Fibroblast of pulmonary artery (primary cell): ENCODE measurements around the gene GSTT4.
"Not testable (repeated sequence)": the region's sequence is repeated elsewhere in the genome, so short reads cannot be mapped to it uniquely, and the experiment has no call there.

ENCODE experiments used
- DNase-seq: peaks from one replicate; pipeline ENCODE4 v3.0.0-alpha.2; 2010; ENCODE audit warnings: low read depth
- H3K4me3 ChIP-seq: replicated peaks from 2 replicates; pipeline ENCODE4 v1.5.1; 2011; ENCODE audit warnings: low read depth, mild to moderate bottlenecking, control low read depth, low read length, moderate library complexity
- TF ChIP-seq, protein P1 (sequence below): IDR thresholded peaks from 2 replicates; pipeline ENCODE4 v1.5.1; 2011; ENCODE audit warnings: mild to moderate bottlenecking, control low read depth, low read length, inconsistent platforms; ENCODE audit errors: missing control alignments

The GSTT4 gene

DNA sequence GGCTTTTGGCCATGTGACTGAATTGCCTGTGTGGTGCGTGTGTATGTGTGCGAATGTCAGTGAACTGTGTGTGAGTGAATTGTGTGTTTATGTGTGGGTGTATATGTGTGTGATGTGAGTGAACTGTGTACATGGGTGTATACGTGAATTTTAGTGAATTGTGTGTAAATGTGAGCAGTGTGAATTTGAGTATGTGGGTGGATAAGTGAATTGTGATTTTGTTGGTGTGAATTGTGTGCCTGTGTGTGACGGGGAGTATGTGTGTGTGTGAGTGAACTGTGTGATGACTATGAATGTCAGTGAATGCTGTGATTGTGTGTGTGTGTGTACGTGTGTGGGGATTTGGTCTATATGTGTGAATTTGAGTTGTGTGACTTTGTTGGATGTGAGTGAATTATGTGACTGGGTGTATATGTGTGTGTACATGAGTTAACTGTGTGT is 35.0 kb downstream of the GSTT4 start:
- DNase-seq = no peak
- H3K4me3 ChIP-seq = no peak overlapping the region
- TF ChIP-seq, protein P1, sequence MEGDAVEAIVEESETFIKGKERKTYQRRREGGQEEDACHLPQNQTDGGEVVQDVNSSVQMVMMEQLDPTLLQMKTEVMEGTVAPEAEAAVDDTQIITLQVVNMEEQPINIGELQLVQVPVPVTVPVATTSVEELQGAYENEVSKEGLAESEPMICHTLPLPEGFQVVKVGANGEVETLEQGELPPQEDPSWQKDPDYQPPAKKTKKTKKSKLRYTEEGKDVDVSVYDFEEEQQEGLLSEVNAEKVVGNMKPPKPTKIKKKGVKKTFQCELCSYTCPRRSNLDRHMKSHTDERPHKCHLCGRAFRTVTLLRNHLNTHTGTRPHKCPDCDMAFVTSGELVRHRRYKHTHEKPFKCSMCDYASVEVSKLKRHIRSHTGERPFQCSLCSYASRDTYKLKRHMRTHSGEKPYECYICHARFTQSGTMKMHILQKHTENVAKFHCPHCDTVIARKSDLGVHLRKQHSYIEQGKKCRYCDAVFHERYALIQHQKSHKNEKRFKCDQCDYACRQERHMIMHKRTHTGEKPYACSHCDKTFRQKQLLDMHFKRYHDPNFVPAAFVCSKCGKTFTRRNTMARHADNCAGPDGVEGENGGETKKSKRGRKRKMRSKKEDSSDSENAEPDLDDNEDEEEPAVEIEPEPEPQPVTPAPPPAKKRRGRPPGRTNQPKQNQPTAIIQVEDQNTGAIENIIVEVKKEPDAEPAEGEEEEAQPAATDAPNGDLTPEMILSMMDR = no peak

DNA sequence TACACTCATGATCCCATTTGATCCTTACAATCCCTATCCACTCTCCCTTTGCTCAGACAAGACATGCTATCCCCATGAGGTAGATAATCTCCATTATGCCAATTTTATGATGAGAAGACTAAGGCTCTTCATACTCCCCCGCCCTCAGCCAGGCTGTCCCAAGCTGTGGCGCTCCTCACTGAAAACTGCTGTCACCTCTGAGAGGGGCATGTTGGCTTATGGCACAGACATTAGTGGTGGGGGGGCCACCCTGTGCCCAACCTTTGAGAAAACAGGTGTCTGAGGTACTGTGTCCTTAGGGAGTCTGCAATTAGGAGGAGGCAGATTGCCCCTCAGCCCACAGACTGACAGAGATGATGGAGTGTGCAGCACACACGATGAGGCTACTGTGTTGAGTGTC is 36.2 kb downstream of the GSTT4 start:
- no peak for DNase-seq
- TF ChIP-seq, protein P1 = no peak

GRCh38 chr22:23966568-23966967 is 38.7 kb downstream of the GSTT4 start, which contains the start of gene DDTL:
Gene DDTL, plus strand, starts transcription at chr22:23966888. Its CDS starts 27 bp downstream, at chr22:23966915.
- DNase-seq, H3K4me3 ChIP-seq: not testable (repeated sequence)

More for the DNA sequence above, 36.2 kb downstream of the GSTT4 start:
- H3K4me3 ChIP-seq = no peak overlapping the region

DNA sequence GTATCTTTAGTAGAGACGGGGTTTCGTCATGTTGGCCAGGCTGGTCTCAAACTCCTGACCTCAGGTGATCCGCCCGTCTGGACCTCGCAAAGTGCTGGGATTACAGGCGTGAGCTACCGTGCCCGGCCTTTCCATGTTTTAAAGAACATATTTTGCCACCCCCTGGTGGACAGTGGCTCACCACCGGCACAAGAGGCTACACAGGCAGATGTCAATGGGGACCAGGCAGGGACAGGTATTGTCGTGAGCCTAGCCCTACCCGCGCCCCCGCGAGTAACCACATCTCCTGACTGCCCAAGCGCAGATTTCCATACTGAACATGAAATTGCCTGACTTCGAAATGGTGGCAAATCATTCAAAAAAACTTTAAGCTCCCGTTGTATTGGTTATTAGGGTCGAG is 39.2 kb downstream of the GSTT4 start:
- DNase-seq, H3K4me3 ChIP-seq: not testable (repeated sequence)

DNA sequence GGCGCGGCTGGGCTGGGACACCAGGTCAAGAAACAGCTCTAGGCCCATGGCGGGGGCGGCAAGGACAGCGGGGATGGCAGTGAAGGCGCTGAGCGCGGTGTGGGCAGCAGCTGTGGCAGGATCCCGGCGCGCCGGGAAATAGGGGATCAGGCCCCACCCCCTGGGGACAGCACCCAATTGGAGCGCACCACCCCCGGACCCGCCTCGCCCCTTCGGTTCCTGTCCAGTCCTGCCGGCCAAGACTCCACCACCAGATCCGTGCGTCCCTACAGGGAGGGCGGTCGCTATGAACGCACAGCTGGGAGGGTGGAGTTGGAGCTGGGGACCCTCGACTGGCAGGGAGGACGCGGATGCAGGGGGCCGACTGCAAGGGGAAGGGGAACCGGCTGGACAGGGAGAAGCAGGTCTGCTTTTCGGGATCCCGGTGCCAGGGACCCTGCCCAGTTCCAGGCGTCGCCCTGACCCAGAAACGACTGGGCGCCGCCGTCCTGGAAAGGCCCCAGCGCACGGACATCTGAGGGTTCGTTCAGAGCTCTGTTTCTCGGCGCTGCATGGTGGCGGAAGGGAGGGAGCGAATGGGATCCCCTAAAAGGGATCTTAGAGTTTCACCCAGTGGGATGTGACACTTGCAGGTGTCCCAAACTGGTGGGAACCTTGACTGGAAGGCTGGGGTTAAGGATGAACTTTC is 44.0 kb downstream of the GSTT4 start, which contains the start of gene GSTT2B:
GSTT2B (minus strand) TSS at position 112 of the 688 bp plus-strand sequence; CDS start at position 48, 64 bp downstream.
- H3K4me3 ChIP-seq = peak within 1 kb of the TSS; percentile 33
- not testable (repeated sequence) for DNase-seq

GRCh38 chr22:23956301-23956900 is 48.9 kb downstream of the GSTT4 start:
- TF ChIP-seq, protein P1 = peak; percentile 75
- H3K4me3 ChIP-seq = not testable (repeated sequence)
- DNase-seq = peak; percentile 78

- not testable (repeated sequence) for H3K4me3 ChIP-seq, DNase-seq
Measured at GRCh38 chr22:23955886-23956285, 49.4 kb downstream of the GSTT4 start.

DNA sequence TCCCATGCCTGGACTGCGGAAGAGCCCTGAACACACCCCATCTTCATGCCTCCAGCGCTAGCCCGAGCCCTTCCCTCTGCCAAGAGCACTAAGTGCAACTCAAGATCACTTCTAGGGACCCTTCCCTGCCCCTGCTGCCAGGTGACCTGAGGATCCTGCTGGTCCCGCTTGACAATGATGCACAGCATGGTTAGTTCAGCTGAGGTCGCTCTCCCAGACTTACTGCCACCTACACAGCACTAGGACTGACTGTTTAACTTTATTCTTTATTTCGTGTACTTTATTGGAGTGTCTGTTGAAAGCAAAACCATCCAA is 50.3 kb downstream of the GSTT4 start:
- DNase-seq, H3K4me3 ChIP-seq: not testable (repeated sequence)

DNA sequence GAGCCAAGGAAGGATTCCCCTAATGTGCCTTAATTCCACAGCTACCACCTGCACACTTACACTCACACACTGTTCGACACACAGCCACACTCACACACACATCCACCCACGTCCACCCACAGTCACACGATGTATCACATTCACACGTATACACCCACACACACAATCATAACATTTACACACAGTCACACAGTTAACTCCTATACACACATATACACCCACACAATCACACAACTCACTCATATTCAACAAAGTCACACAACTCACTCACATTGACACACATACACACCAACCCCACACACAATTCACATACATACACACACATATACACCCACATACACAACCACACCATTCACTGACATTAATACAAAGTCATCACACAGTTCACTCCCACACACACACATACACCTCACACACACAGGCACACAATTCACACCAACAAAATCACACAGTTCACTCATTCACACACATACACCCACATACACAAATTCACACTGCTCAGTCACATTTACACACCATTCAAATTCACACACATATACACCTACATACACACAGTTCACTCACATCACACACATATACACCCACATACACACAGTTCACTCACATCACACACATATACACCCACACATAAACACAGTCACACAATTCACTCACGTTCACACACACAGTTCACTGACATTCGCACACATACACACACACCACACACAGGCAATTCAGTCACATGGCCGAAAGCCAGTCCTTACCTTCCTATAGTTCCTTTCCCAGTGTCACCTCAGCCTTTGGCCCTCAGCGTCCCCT is 50.9 kb downstream of the GSTT4 start:
- H3K4me3 ChIP-seq = not testable (repeated sequence)

GRCh38 chr22:23953485-23953884 is 51.8 kb downstream of the GSTT4 start:
- DNase-seq, H3K4me3 ChIP-seq: not testable (repeated sequence)

More for the DNA sequence above, 50.9 kb downstream of the GSTT4 start:
- DNase-seq = not testable (repeated sequence)

DNA sequence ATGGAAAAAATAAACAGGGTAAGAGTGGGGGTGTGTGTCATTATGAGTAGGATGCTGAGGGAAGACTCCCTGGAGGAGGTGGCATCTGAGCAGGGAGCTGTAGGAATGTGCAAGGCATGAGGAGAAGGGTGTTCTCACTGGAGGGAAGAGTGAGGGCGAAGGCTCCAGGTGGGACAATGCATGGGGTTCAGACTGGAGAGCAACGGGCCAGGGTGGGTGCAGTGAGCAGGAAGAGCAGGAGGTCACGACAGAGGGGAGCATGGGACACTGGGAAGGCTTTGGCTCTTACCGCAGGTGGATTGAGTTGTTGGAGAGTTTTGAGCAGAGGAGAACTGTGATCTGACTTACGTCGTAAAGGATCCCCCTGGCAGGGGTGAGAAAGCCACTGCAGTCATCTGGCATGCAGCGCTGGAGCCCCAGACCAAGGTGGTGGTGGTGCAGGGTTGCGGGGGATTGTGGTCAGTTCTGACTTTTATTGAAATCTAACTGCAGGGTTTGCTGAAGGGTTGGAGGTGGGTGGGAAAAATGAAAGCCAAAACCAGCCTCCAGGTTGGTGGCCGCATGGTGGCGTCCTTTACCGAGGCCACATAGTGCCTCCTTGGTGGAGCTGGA is 52.4 kb downstream of the GSTT4 start:
- not testable (repeated sequence) for H3K4me3 ChIP-seq, DNase-seq

GRCh38 chr22:23951383-23951782 is 53.9 kb downstream of the GSTT4 start:
- not testable (repeated sequence) for H3K4me3 ChIP-seq
- peak; percentile 14 for DNase-seq

DNA sequence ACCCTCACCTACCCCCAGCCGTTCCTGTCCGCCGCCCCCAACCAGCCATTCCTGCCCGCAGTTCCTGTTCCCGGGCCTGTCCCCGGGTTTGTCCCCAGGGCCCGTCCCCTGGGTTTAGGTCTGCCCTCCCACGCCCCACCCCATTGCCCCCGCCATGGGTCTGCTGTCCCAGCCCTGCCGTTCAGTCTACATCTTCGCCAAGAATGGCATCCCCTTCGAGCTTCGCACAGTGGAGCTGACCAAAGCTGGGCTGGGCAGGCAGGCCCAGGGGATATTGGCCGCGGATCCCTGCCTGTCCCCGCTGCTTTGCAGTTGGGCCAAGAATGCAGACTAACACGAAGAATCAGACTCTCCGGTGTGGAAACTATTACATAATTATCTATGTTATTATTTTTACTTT is 55.5 kb downstream of the GSTT4 start:
- not testable (repeated sequence) for DNase-seq, H3K4me3 ChIP-seq
